ENCODE data around the gene WWTR1.
A peak's percentile ranks its signal among the peaks of the same experiment; 100 is the strongest.

Gene WWTR1

GRCh38 chr3:149529099-149529498 is 128.7 kb downstream of the WWTR1 start:
- no peak for DNase-seq

DNA sequence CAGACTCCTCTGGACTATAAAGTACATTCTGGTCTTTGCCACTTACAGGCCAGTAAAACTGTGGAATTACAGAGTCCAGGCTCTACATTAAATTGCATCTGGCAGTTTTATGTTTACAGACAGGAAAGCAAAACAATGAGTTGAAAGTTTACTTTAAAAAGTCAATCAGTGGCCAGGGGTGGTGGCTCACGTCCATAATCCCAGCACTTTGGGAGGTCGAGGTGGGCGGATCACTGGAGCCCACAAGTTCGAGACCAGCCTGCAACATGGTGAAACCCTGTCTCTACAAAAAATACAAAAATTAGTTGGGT is 129.5 kb downstream of the WWTR1 start:
- DNase-seq, result no peak

- peak; percentile 26 for DNase-seq
Observed at GRCh38 chr3:149527531-149528339, 130.1 kb downstream of the WWTR1 start.

- no peak for DNase-seq
Observed at GRCh38 chr3:149523512-149524299, 134.1 kb downstream of the WWTR1 start.

- DNase-seq, result no peak
Observed at GRCh38 chr3:149519912-149520311, 137.9 kb downstream of the WWTR1 start.

GRCh38 chr3:149516920-149517319 is 140.9 kb downstream of the WWTR1 start:
- no peak for DNase-seq

DNA sequence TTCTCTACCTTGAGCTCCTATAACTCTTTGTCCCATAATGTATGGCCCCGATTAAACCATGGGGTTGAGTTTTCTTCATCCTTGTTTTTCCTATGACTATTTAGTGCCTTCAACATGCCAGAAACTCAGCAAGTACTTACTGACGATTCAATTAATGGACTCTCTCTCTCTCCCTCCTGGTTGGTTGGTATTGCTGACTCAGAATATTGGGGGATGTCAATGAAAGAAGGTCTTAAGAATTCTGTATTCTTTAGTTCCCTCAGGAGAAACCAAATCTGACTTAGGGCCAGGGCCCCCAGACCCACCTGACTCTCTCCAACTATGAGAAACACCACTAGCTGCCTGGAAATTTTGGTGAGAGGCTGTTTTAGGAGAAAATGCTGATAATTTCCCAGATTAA is 142.6 kb downstream of the WWTR1 start:
- DNase-seq, result no peak

DNA sequence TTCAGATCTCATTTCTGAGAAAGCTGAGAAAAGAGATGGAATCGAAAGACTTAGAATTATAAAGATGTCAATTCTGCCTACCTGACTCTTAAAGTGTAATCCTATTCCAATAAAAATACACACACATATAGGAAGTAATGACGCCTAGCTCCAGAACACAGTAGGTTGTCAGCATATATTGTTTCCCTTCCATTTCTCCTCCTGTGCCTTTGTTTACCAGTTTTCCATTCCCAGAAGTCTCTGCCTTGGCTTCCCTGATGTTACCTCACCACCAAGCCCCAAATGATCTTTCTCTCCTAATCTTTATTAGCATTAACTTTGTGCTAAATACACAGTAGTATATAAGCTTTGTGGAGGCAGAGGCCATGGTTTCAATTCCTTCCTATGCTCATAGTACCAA is 143.4 kb downstream of the WWTR1 start:
- DNase-seq, result no peak

GRCh38 chr3:149512073-149512782 is 145.6 kb downstream of the WWTR1 start:
- DNase-seq, result peak; percentile 67

DNA sequence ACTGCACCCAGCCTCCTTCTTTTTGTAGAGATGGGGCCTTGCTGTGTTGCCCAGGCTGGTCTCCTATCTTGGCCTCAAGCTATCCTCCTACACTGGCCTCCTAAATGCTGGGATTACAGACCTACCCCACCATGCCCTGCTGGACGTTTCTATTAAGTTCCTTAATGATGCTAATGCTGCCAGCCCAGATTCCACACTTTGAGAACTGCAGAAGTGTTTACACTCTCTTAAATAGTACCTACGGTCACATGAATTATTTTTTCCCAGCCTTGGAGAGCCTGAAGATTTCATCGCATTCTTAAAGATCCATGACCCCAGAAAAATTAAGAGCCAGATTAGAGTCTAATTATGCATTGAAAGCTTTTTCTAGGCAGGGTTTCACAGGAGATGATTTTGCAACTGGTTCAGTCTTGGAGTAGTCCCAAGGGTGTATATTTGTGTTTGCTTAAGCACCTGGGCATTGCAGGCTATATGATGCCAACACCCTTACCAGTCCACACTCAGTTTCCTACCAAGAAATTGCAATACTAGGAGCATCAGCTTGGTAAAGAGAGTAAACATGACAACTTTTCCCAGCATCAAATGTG is 146.7 kb downstream of the WWTR1 start:
- no peak for DNase-seq

- DNase-seq, result no peak
Observed at GRCh38 chr3:149510480-149510879, 147.3 kb downstream of the WWTR1 start.

DNA sequence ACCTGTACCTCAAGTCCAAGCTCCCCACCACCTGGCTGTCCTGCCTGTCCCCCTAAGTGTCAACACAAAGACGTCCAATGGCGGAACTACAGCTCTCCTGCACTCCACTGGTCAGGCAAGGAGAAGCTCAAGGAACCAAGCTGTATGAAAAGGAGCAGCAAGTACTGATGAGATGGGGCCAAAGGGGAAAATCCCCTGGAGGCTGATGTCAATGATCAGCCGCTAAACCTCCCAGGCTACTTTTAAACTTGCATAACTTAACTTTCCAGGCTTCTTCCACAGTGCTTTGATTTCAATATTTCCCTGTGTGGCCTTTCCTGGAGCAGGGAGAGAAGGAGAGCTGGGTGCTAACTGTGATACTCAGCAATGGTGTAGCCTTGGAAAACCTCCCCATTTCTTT is 148.3 kb downstream of the WWTR1 start:
- DNase-seq, result no peak

- DNase-seq, result peak; percentile 64
Observed at GRCh38 chr3:149507491-149508324, 150.1 kb downstream of the WWTR1 start.

DNA sequence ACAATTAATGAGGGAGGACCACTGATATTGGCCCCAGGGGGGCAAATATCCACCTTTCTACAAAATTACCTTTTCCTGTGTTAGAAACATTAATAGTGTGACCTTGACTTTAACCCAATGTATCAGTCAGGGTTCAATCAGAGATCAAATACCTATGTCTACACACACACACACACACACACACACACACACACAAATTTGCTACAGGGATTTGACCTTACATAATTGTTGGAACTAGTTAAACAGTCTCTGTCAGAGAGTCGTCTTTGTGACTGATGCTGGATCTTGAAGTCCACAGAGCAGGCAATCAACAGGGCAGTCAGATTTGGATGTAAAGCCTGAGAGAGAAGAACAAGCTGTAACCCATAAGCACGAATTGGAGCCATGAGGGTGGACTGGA is 150.9 kb downstream of the WWTR1 start:
- DNase-seq, result no peak

- peak; percentile 91 for DNase-seq
Observed at GRCh38 chr3:149506540-149506939, 151.3 kb downstream of the WWTR1 start.

- DNase-seq, result no peak
Observed at GRCh38 chr3:149502438-149502837, 155.4 kb downstream of the WWTR1 start.

DNA sequence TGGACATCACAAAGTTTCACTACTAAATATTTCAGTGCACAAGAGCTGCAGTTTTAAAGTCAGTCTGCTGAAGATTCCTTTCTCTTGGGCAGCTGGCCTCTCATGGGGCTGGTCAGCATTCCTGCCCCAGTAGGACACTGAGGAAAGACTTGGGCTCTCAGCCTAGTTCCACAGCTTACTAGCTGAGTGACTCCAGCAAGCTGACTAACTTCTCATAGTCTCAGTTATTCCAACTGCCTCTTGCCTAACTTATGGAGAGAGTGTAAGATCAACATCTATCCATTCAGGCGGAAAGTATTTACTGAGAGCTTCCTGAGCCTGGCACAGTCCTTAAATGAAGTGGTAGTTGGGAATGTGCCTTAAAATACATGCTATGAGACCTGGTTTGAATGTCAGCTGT is 156.3 kb downstream of the WWTR1 start:
- peak; percentile 93 for DNase-seq

DNA sequence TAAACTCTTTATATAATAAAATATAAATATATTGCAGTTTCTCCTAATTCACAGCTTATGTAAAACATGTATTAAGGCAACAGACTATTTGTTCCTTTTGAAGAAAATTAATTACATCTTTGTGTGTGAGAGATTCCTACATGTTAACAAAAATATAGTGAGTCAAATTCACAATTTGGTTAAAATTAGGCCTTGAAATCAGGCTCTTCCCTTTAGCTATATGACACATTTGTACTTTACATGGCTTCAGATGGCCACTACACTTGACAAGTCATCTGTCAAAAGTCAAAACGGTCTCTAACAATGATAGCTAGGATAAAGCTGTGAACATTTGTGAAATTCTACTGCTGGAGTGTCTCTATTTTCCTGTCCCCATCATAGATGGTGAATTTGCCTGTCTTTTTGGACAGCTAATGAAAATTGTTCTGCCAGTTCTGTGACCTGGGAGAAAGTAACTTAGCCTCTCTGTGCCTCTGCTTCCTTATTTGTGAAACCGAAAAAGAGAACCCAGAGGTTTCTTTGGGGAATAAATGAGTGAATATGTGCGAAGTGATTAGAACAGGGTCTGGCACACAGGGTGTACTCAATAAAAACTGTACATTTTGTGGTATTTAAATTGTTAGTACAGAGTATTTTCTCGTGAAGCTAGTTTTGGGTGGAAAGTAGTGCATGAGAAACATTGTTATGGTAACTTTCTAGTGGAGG is 159.7 kb downstream of the WWTR1 start:
- no peak for DNase-seq

DNA sequence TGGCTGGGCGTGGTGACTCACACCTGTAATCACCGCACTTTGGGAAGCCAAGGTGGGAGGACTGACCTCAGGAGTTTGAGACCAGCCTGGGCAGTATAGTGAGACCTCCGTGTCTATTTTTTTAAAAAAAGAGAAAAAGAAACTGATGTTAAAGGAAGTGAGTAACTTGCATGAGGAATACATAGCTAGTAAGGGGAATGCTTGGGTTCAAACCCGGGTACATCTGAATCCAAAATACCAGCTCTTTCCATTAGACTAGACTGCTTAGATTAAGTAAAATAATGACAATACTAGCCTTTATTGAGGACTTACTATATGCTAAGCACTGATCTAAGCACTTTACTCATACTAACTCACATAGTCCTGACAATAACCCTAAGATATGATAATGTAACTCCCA is 160.9 kb downstream of the WWTR1 start:
- no peak for DNase-seq

DNA sequence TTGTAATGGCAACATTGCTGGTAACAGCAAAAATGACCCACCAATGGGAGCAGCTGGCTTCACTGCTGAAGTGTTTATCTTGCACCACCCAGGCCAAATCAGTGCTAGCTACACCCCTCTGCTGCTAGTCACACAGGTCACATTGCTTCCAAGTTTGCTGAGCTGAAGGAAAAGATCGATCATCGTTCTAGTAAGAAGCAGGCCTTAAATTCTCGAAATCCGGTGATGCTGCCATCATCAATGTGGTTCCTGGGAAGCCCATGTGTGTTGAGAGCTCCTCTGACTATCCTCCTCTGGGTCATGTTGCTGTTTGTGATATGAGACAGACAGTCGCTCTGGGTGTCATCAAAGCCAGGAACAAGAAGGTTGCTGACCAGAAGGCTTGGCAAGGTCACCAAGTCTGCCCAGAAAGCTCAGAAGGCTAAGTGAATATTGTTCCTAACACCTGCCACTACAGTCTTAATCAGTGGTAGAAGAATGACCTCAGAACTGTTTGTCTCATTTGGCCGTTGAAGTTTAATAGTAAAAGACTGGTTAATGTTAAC is 162.2 kb downstream of the WWTR1 start:
- DNase-seq, result no peak
